ENCODE data around the gene WDR31.

- TF ChIP-seq CTCF (IDR thresholded peaks at IDR 0.05; ENCODE audit: insufficient read depth, low read depth, low read length) (no peak), EZH2 (IDR thresholded peaks at IDR 0.05; ENCODE audit: insufficient read depth, low read length) (no peak)
These were observed 70.2 kb downstream of the WDR31 start for GRCh38 chr9:113269871-113270270.

Data from astrocyte (in vitro differentiated cells and primary cell).